ENCODE results near the gene PDZD11.
"Not testable (repeated sequence)": the region's sequence is repeated elsewhere in the genome, so short reads cannot be mapped to it uniquely, and the experiment has no call there.

Gene PDZD11, protein sequence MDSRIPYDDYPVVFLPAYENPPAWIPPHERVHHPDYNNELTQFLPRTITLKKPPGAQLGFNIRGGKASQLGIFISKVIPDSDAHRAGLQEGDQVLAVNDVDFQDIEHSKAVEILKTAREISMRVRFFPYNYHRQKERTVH

DNA sequence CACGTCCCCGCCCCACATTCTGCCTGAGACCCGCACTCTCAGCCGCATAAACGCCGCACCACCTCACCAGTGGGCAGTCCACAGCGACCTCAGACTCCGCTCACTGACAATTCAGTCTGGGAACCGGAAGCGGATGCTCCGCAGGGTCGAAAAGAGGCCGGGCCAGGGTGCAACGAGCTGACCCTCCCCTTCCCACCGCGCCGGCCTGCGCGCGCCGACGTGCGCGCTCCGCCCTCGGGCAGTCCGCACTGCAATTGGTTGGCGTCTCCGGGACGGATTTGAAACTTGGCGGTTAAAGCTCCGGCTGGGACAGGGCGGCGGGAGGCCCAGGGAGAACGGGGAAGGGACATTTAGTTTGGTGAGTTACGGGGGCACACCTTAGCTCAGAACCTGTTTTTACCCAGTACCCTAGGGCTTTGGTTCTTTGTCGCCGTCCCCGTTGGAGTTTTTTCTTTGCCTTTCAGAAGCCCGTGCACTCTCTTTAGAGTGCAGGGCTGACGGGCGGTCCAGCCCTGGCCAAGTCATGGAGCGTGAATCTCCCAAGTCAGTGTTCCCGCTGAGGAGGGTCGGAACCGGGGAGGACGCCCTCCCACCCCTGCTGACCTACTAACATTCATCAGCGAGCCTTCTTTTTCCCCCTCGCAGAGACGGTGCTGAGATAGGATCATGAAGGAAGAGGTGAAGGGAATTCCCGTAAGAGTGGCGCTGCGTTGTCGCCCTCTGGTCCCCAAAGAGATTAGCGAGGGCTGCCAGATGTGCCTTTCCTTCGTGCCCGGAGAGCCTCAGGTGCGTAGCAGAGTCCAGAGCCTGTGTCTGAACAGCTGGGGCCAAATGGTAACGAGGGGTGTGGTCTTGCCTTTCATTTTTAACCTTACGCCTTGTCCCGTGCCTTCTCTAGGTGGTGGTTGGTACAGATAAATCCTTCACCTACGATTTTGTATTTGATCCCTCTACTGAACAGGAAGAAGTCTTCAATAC, at the start of gene PDZD11, which contains the start of gene KIF4A:
PDZD11 (minus strand) TSS at position 135 of the 978 bp plus-strand sequence. CDS start 586 bp downstream, outside the sequence.
KIF4A (plus strand) TSS at position 312 of the 978 bp plus-strand sequence; CDS start at position 667, 355 bp downstream.
- TF ChIP-seq ARNT (IDR thresholded peaks at IDR 0.05), result no peak
- peak; percentile 85 for TF ChIP-seq FOXM1 (IDR thresholded peaks at IDR 0.05; ENCODE audit: borderline replicate concordance)
- no peak for TF ChIP-seq NFRKB (IDR thresholded peaks at IDR 0.05)
- ChIA-PET POLR2A (interaction anchor here (0.6 to 1.9 kb wide), 12 partner anchors 10 to 668 kb away, joined by 3 to 17 read pairs (median 3); no protein-coding TSS in a partner anchor), CTCF (no interaction called here)
- peak; percentile 90 for DNase-seq (ENCODE audit: extremely low spot score)

DNA sequence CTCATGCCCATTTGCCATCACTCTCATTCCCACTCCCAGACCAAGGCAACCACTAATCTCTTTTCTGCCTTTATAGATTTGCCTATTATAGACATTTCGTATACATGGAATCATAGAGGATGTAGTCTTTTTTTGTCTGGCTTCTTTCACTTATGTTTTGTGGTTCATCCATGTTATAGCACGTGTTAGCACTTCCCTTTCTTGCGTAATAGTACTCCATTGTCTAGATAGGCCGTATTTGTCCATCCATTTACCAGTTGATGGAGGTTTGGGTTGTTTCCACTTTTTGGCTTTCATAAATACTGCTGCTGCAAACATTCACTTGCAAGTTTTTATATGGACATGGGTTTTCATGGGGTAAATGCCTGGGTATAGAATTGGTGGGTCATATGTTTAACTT, 48.6 kb upstream of the PDZD11 start:
- DNase-seq (ENCODE audit: extremely low spot score), result no peak
- no peak for TF ChIP-seq SP1 (IDR thresholded peaks at IDR 0.05)
- TF ChIP-seq, protein P1, sequence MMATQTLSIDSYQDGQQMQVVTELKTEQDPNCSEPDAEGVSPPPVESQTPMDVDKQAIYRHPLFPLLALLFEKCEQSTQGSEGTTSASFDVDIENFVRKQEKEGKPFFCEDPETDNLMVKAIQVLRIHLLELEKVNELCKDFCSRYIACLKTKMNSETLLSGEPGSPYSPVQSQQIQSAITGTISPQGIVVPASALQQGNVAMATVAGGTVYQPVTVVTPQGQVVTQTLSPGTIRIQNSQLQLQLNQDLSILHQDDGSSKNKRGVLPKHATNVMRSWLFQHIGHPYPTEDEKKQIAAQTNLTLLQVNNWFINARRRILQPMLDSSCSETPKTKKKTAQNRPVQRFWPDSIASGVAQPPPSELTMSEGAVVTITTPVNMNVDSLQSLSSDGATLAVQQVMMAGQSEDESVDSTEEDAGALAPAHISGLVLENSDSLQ (IDR thresholded peaks at IDR 0.05), result no peak
- TF ChIP-seq ARNT (IDR thresholded peaks at IDR 0.05), result no peak
- no peak for TF ChIP-seq ZNF384 (IDR thresholded peaks at IDR 0.05)
- no peak for TF ChIP-seq LEF1 (IDR thresholded peaks at IDR 0.05; ENCODE audit: borderline replicate concordance)
- no peak for TF ChIP-seq ELF4 (IDR thresholded peaks at IDR 0.05)
- TF ChIP-seq L3MBTL2 (conservative IDR thresholded peaks at IDR 0.05), result no peak
- TF ChIP-seq TARDBP (IDR thresholded peaks at IDR 0.05), result no peak
- no peak for TF ChIP-seq NFRKB (IDR thresholded peaks at IDR 0.05)
- TF ChIP-seq SUZ12 (IDR thresholded peaks at IDR 0.05), result no peak
- no peak for TF ChIP-seq BHLHE40 (IDR thresholded peaks at IDR 0.05; ENCODE audit: borderline replicate concordance)
- no peak for TF ChIP-seq FOXA1 (IDR thresholded peaks at IDR 0.05)
- ChIA-PET CTCF (interaction anchor here (0.7 kb wide), 1 partner anchor 205 kb away, joined by 3 read pairs; the partner anchor contains the start of gene IGBP1), POLR2A (no interaction called here)

DNA sequence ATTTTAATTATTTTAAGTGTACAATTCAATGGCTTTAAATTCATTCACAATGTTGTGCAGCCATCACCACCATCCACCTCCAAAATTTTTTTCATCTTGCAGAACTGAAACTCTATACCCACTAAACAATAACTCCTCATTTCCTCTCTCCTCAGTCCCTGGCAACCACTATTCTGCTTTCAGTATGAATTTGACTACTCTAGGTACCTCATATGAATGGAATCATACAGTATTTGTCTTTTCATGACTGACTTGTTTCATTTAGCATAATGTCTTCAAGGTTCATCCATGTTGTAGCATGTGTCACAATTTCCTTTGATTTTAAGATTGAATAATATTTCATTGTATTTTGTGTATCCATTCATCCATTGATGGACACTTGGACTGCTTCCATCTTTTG, 47.0 kb upstream of the PDZD11 start:
- CTCF ChIA-PET, result no interaction called here
- no peak for TF ChIP-seq TARDBP (IDR thresholded peaks at IDR 0.05)
- DNase-seq (ENCODE audit: extremely low spot score), result no peak
- POLR2A ChIA-PET, result no interaction called here

DNA sequence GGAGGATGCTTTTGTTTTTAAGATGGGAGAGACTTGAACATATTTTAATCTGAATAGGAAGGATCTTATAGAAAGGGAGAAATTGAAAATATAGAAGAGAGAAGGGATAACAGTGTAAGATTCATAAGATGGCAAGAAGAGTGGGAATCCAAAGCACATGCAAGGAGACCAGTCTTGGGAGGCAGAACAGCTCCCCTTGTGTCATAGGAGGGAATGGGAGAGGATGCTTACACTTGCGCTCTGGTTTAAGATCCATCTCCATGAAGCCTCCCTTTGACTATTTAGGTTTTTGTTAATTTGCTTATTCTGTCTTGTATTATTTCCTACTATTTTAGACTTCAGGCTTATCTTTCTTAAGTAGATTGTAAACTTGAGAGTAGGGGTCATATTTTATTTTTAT, 42.9 kb upstream of the PDZD11 start:
- CTCF ChIA-PET, result interaction anchor here (0.7 to 1.1 kb wide), 2 partner anchors 28 to 303 kb away, joined by 3 to 9 read pairs; no protein-coding TSS in a partner anchor
- TF ChIP-seq ZNF384 (IDR thresholded peaks at IDR 0.05) (no peak), CTBP1 (IDR thresholded peaks at IDR 0.05; ENCODE audit: borderline replicate concordance) (no peak), ELF4 (IDR thresholded peaks at IDR 0.05) (no peak), SUZ12 (IDR thresholded peaks at IDR 0.05) (no peak), NFRKB (IDR thresholded peaks at IDR 0.05) (no peak), BHLHE40 (IDR thresholded peaks at IDR 0.05; ENCODE audit: borderline replicate concordance) (no peak), SP1 (IDR thresholded peaks at IDR 0.05) (no peak), LEF1 (IDR thresholded peaks at IDR 0.05; ENCODE audit: borderline replicate concordance) (no peak), L3MBTL2 (conservative IDR thresholded peaks at IDR 0.05) (no peak), FOXA1 (IDR thresholded peaks at IDR 0.05) (no peak), FOXM1 (IDR thresholded peaks at IDR 0.05; ENCODE audit: borderline replicate concordance) (no peak), ARNT (IDR thresholded peaks at IDR 0.05) (no peak), FOXK2 (IDR thresholded peaks at IDR 0.05) (no peak), TARDBP (IDR thresholded peaks at IDR 0.05) (no peak)
- TF ChIP-seq, protein P1 (IDR thresholded peaks at IDR 0.05), result no peak
- POLR2A ChIA-PET, result no interaction called here
- DNase-seq (ENCODE audit: extremely low spot score), result peak; percentile 34

DNA sequence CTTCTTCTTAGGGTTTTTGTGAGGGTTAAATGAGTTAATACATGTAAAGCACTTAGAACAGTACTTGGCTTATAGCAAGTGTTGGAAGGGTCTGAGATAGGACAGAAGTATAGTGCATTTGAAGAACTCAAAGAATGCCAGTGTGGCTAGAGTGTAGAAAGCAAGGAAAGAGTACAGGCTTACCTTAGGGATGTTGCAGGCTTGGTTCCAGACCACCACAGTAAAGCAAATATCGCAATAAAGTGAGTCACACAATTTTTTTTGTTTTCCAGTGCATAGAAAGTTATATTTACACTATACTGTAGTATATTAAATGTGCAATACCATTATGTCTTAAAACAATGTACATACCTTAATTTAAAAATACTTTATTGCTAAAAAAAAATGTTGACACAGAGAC, 41.4 kb upstream of the PDZD11 start:
- no peak for TF ChIP-seq BHLHE40 (IDR thresholded peaks at IDR 0.05; ENCODE audit: borderline replicate concordance)
- no peak for TF ChIP-seq SP1 (IDR thresholded peaks at IDR 0.05)
- no peak for TF ChIP-seq NFRKB (IDR thresholded peaks at IDR 0.05)
- no peak for TF ChIP-seq ELF4 (IDR thresholded peaks at IDR 0.05)
- no peak for TF ChIP-seq SUZ12 (IDR thresholded peaks at IDR 0.05)
- no peak for DNase-seq (ENCODE audit: extremely low spot score)
- CTCF ChIA-PET, result no interaction called here
- POLR2A ChIA-PET, result no interaction called here

DNA sequence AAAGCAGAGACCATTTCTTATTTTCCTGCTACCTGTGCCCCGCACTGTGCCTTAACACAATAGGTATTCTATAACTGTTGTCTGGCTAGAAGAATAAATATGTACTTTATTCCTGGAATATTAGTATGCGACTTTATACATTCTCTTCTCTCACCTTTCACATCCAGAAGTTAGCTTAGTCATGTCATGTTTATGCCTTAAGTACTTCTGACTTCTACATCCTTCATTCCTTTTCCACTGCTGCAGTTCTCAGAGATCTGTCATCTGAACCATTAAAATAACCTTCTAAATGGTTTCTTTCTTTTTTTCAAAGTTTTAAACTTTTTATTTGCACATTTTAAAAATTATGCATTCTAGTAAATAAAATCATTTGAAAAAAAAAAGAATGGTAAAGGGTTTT, 34.6 kb upstream of the PDZD11 start:
- ChIA-PET CTCF (no interaction called here), POLR2A (no interaction called here)
- TF ChIP-seq ELF4 (IDR thresholded peaks at IDR 0.05), result no peak
- TF ChIP-seq HDGF (IDR thresholded peaks at IDR 0.05; ENCODE audit: borderline replicate concordance), result no peak
- no peak for TF ChIP-seq SUZ12 (IDR thresholded peaks at IDR 0.05)
- TF ChIP-seq CTBP1 (IDR thresholded peaks at IDR 0.05; ENCODE audit: borderline replicate concordance), result no peak
- TF ChIP-seq BHLHE40 (IDR thresholded peaks at IDR 0.05; ENCODE audit: borderline replicate concordance), result no peak
- TF ChIP-seq, protein P1 (IDR thresholded peaks at IDR 0.05), result no peak
- no peak for TF ChIP-seq NFRKB (IDR thresholded peaks at IDR 0.05)
- TF ChIP-seq TARDBP (IDR thresholded peaks at IDR 0.05), result no peak
- TF ChIP-seq FOXK2 (IDR thresholded peaks at IDR 0.05), result no peak
- no peak for TF ChIP-seq FOXM1 (IDR thresholded peaks at IDR 0.05; ENCODE audit: borderline replicate concordance)
- TF ChIP-seq ARNT (IDR thresholded peaks at IDR 0.05), result no peak
- no peak for TF ChIP-seq LEF1 (IDR thresholded peaks at IDR 0.05; ENCODE audit: borderline replicate concordance)
- TF ChIP-seq SP1 (IDR thresholded peaks at IDR 0.05), result no peak
- no peak for TF ChIP-seq L3MBTL2 (conservative IDR thresholded peaks at IDR 0.05)
- DNase-seq (ENCODE audit: extremely low spot score), result no peak

DNA sequence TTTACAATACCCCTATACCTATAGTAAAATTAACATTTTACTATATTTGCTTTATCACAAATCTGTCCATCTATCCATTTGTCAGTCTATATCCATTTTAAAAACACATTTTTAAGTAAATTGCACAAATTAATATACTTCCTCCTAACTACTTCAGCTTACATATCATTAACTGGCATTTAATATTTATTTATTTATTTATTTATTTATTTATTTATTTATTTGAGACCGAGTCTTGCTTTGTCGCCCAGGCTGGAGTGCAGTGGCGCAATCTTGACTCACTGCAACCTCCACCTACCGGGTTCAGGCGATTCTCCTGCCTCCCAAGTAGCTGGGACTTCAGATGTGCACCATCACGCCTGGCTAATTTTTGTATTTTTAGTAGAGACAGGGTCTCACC, 33.9 kb upstream of the PDZD11 start:
- DNase-seq (ENCODE audit: extremely low spot score); POLR2A ChIA-PET; CTCF ChIA-PET: not testable (repeated sequence)
